ENCODE measurements around the gene PUM2.

PUM2 gene

GRCh38 chr2:20212871-20213503 lies 137.7 kb downstream of the PUM2 start:
- TF ChIP-seq USF1 (IDR thresholded peaks at IDR 0.05) (no peak), CEBPB (IDR thresholded peaks at IDR 0.05) (no peak), TCF12 (IDR thresholded peaks at IDR 0.05; ENCODE audit: low read depth) (no peak), ZBTB7A (IDR thresholded peaks at IDR 0.05; ENCODE audit: low read depth) (no peak), NFIC (IDR thresholded peaks at IDR 0.05) (no peak), EGR1 (IDR thresholded peaks at IDR 0.05) (no peak), CREB1 (IDR thresholded peaks at IDR 0.05; ENCODE audit: low read depth) (no peak), EP300 (IDR thresholded peaks at IDR 0.05; ENCODE audit: borderline replicate concordance) (no peak), RAD21 (IDR thresholded peaks at IDR 0.05; ENCODE audit: low read depth) (no peak), REST (IDR thresholded peaks at IDR 0.05; ENCODE audit: low read depth) (no peak), FOXM1 (IDR thresholded peaks at IDR 0.05; ENCODE audit: borderline replicate concordance, low read depth) (no peak), TEAD4 (IDR thresholded peaks at IDR 0.05) (no peak), MAX (IDR thresholded peaks at IDR 0.05) (no peak), TAF1 (IDR thresholded peaks at IDR 0.05; ENCODE audit: low read depth) (no peak), YY1 (IDR thresholded peaks at IDR 0.05; ENCODE audit: low read depth) (no peak)

GRCh38 chr2:20212459-20212870 lies 138.2 kb downstream of the PUM2 start:
- no peak for TF ChIP-seq TEAD4 (IDR thresholded peaks at IDR 0.05)
- no peak for TF ChIP-seq YY1 (IDR thresholded peaks at IDR 0.05; ENCODE audit: low read depth)
- no peak for TF ChIP-seq CEBPB (IDR thresholded peaks at IDR 0.05)
- TF ChIP-seq NFIC (IDR thresholded peaks at IDR 0.05), result no peak
- TF ChIP-seq EP300 (IDR thresholded peaks at IDR 0.05; ENCODE audit: borderline replicate concordance), result no peak
- TF ChIP-seq TCF12 (IDR thresholded peaks at IDR 0.05; ENCODE audit: low read depth), result no peak
- TF ChIP-seq CREB1 (IDR thresholded peaks at IDR 0.05; ENCODE audit: low read depth), result no peak
- TF ChIP-seq REST (IDR thresholded peaks at IDR 0.05; ENCODE audit: low read depth), result no peak
- no peak for TF ChIP-seq TAF1 (IDR thresholded peaks at IDR 0.05; ENCODE audit: low read depth)
- TF ChIP-seq EGR1 (IDR thresholded peaks at IDR 0.05), result no peak

- TF ChIP-seq FOXM1 (IDR thresholded peaks at IDR 0.05; ENCODE audit: borderline replicate concordance, low read depth), result no peak
- no peak for TF ChIP-seq TAF1 (IDR thresholded peaks at IDR 0.05; ENCODE audit: low read depth)
- no peak for TF ChIP-seq CREB1 (IDR thresholded peaks at IDR 0.05; ENCODE audit: low read depth)
- no peak for TF ChIP-seq RAD21 (IDR thresholded peaks at IDR 0.05; ENCODE audit: low read depth)
- TF ChIP-seq USF1 (IDR thresholded peaks at IDR 0.05), result no peak
- TF ChIP-seq REST (IDR thresholded peaks at IDR 0.05; ENCODE audit: low read depth), result no peak
- TF ChIP-seq YY1 (IDR thresholded peaks at IDR 0.05; ENCODE audit: low read depth), result no peak
- no peak for TF ChIP-seq TEAD4 (IDR thresholded peaks at IDR 0.05)
- TF ChIP-seq TCF12 (IDR thresholded peaks at IDR 0.05; ENCODE audit: low read depth), result no peak
- no peak for TF ChIP-seq EP300 (IDR thresholded peaks at IDR 0.05; ENCODE audit: borderline replicate concordance)
- no peak for TF ChIP-seq MAX (IDR thresholded peaks at IDR 0.05)
- TF ChIP-seq ZBTB7A (IDR thresholded peaks at IDR 0.05; ENCODE audit: low read depth), result no peak
- no peak for TF ChIP-seq CEBPB (IDR thresholded peaks at IDR 0.05)
- no peak for TF ChIP-seq NFIC (IDR thresholded peaks at IDR 0.05)
- no peak for TF ChIP-seq EGR1 (IDR thresholded peaks at IDR 0.05)
Measured at GRCh38 chr2:20211860-20212458, 138.7 kb downstream of the PUM2 start.

- TF ChIP-seq EP300 (IDR thresholded peaks at IDR 0.05; ENCODE audit: borderline replicate concordance) (no peak), MAX (IDR thresholded peaks at IDR 0.05) (no peak), TEAD4 (IDR thresholded peaks at IDR 0.05) (no peak)
Measured at GRCh38 chr2:20211420-20211819, 139.2 kb downstream of the PUM2 start.
